Fibroblast of pulmonary artery (primary cell): Measurements from ENCODE around the gene MOGAT1.

ENCODE experiments used
- DNase-seq: peaks from one replicate; pipeline ENCODE4 v3.0.0-alpha.2; 2010; ENCODE audit warnings: low read depth
- H3K4me3 ChIP-seq: replicated peaks from 2 replicates; pipeline ENCODE4 v1.5.1; 2011; ENCODE audit warnings: low read depth, mild to moderate bottlenecking, control low read depth, low read length, moderate library complexity
- TF ChIP-seq, protein P1 (sequence below): IDR thresholded peaks from 2 replicates; pipeline ENCODE4 v1.5.1; 2011; ENCODE audit warnings: mild to moderate bottlenecking, control low read depth, low read length, inconsistent platforms; ENCODE audit errors: missing control alignments

MOGAT1 gene

GRCh38 chr2:222637067-222637466 is 34.4 kb upstream of the MOGAT1 start:
- TF ChIP-seq, protein P1, sequence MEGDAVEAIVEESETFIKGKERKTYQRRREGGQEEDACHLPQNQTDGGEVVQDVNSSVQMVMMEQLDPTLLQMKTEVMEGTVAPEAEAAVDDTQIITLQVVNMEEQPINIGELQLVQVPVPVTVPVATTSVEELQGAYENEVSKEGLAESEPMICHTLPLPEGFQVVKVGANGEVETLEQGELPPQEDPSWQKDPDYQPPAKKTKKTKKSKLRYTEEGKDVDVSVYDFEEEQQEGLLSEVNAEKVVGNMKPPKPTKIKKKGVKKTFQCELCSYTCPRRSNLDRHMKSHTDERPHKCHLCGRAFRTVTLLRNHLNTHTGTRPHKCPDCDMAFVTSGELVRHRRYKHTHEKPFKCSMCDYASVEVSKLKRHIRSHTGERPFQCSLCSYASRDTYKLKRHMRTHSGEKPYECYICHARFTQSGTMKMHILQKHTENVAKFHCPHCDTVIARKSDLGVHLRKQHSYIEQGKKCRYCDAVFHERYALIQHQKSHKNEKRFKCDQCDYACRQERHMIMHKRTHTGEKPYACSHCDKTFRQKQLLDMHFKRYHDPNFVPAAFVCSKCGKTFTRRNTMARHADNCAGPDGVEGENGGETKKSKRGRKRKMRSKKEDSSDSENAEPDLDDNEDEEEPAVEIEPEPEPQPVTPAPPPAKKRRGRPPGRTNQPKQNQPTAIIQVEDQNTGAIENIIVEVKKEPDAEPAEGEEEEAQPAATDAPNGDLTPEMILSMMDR = no peak
- H3K4me3 ChIP-seq = no peak overlapping the region
- DNase-seq = no peak

DNA sequence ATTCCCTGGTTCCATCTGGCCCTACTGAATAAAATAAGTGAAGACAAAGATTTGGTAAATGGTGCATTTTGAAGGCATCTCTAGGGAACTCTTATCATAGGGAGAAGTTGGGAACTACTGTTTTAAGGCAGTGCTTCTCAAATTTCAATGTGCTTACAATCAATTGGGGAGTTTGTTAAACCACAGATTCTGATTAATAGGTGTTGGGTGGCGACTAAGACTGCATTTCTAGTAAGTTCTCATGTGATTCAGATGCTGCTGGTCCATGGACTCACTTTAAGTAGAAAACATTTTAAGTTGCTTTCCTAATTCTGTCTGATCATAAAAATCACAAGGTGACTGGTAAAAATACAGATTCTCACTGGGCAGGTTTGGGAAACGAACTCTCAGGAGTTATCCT is 30.1 kb upstream of the MOGAT1 start:
- TF ChIP-seq, protein P1 = no peak
- DNase-seq = no peak
- no peak overlapping the region for H3K4me3 ChIP-seq

DNA sequence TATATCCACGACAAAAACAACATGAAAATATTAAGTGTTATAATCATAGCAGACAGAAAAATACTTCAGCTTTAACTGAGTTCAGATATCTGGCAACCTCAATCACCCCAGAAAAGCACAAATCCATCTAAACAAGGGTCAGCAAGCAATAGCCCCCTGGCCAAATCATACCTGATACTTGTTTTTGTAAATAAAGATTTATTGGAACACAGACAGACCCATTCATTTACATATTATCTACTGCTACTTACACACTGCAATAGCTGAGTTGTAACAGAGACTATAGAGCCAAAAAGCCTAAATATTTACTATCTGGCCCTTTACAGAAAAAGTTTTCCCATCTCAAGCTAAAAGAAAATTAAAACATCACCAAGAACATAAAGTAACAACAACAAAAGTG is 28.3 kb upstream of the MOGAT1 start:
- no peak for DNase-seq
- H3K4me3 ChIP-seq = no peak overlapping the region
- TF ChIP-seq, protein P1 = no peak

- H3K4me3 ChIP-seq = no peak overlapping the region
- TF ChIP-seq, protein P1 = no peak
- DNase-seq = no peak
Measured at GRCh38 chr2:222646008-222646407, 25.4 kb upstream of the MOGAT1 start.

DNA sequence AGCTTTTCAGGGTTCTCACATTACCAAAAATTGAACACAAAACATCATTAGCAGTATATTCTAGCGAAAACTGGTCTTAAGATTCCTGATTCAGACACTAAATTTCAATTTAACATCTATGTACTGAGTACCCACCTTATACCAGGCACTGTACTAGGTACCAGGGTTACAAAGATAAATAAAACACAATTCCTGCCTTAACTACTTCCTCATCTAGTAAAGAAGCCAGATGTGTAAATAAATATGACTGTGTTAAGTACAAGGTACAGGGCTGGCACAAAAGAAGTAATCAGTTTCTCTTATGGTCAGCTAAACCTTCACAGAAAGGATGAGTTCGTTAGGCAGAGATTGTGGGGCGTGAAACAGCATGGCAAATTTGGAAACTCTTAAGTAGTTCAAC is 21.7 kb upstream of the MOGAT1 start:
- TF ChIP-seq, protein P1 = no peak
- no peak overlapping the region for H3K4me3 ChIP-seq
- DNase-seq = no peak

GRCh38 chr2:222651718-222652418 is 19.6 kb upstream of the MOGAT1 start:
- no peak overlapping the region for H3K4me3 ChIP-seq
- TF ChIP-seq, protein P1 = no peak
- no peak for DNase-seq

GRCh38 chr2:222652491-222653255 is 18.8 kb upstream of the MOGAT1 start:
- H3K4me3 ChIP-seq = no peak overlapping the region
- no peak for DNase-seq
- TF ChIP-seq, protein P1 = no peak
